Endothelial cell of umbilical vein (primary cell): Measurements from ENCODE around the gene RPS6KA4. TPM values are rescaled to one million over a fixed set of nuclear protein-coding genes. Genes with fewer than 3 reads are reported as not detected.

Experiments
- BruUV-seq: library from RNA; stranded (reverse); fragments of 400-500 nt; replicated peaks from 2 replicates; lab custom pipeline; 2021; lab: Mats Ljungman, UMichigan
- CTCF ChIA-PET: fragments of 300-600, 350-600 bp; sonication (Branson Sonifier 250); formaldehyde crosslinking; loops from one replicate; lab custom pipeline; 2021; ENCODE audit warnings: antibody characterized with exemption, inconsistent platforms; lab: Charles Lee
- POLR2A ChIA-PET: fragments of 300-600, 350-600 bp; sonication (Branson Sonifier 250); formaldehyde crosslinking; loops from one replicate; lab custom pipeline; 2021; ENCODE audit warnings: antibody characterized with exemption, inconsistent platforms; lab: Charles Lee
- DNase-seq: peaks from one replicate; pipeline ENCODE4 v3.0.0-alpha.2; 2011; ENCODE audit warnings: low read depth, low spot score
- FAIRE-seq: peaks from 2 replicates; lab custom pipeline; 2011; peaks lifted over from hg19 to GRCh38; lab: Jason Lieb, UNC
- H2AFZ ChIP-seq: 2 replicates; pipeline ENCODE4 v1.6.0; 2012; ENCODE audit warnings: low read depth, low read length, control low read depth, inconsistent platforms
- H3K27ac ChIP-seq: 2 replicates; pipeline ENCODE4 v1.5.1; 2011; ENCODE audit warnings: low read depth, mild to moderate bottlenecking, control low read depth, low read length, moderate library complexity; ENCODE audit not compliant: insufficient read depth
- H3K27me3 ChIP-seq, 2 experiments: 2 replicates each; pipeline versions ENCODE4 v1.6.0 to v1.6.1; 2011; ENCODE audit warnings: low read length in 2 of 2, mixed read lengths in 1 of 2; ENCODE audit not compliant: control insufficient read depth in 2 of 2, insufficient read depth in 2 of 2
- H3K36me3 ChIP-seq, 2 experiments: 2 replicates in 1 of 2; 3 replicates in 1 of 2; pipeline ENCODE4 v1.5.1; 2011; ENCODE audit warnings: low read length in 2 of 2, mild to moderate bottlenecking in 1 of 2, moderate library complexity in 1 of 2; ENCODE audit not compliant: control insufficient read depth in 2 of 2, insufficient read depth in 2 of 2; ENCODE audit errors: extremely low read depth in 1 of 2
- H3K4me1 ChIP-seq: 3 replicates; pipeline ENCODE4 v1.5.1; 2011; ENCODE audit warnings: mild to moderate bottlenecking, low read length; ENCODE audit not compliant: control insufficient read depth, insufficient read depth; ENCODE audit errors: extremely low read depth
- H3K4me2 ChIP-seq: 2 replicates; pipeline ENCODE4 v1.6.1; 2011; ENCODE audit warnings: low read length, control low read depth, mixed read lengths; ENCODE audit not compliant: insufficient read depth
- H3K4me3 ChIP-seq, 3 experiments: fragments of 200-600 bp in 1 of 3; sonication (generic), shearing (Covaris generic) in 1 of 3; replicated peaks in 1 of 3; 2 replicates each; pipeline ENCODE4 v1.5.1; 2011 to 2016; ENCODE audit warnings: control low read depth in 3 of 3, low read length in 3 of 3, mild to moderate bottlenecking in 2 of 3, inconsistent platforms in 1 of 3, low read depth in 1 of 3, moderate library complexity in 1 of 3; ENCODE audit not compliant: insufficient read depth in 1 of 3
- H3K79me2 ChIP-seq: 2 replicates; pipeline ENCODE4 v1.6.0; 2012; ENCODE audit warnings: low read length, inconsistent platforms; ENCODE audit not compliant: control insufficient read depth, insufficient read depth
- H3K9ac ChIP-seq: replicated peaks from 2 replicates; pipeline ENCODE3; 2011; ENCODE audit warnings: low read length, control low read depth; ENCODE audit not compliant: insufficient read depth; ENCODE audit errors: extremely low read depth
- H3K9me1 ChIP-seq: replicated peaks from 3 replicates; pipeline ENCODE4 v1.6.0; 2011; ENCODE audit warnings: mild to moderate bottlenecking, low read length; ENCODE audit not compliant: control insufficient read depth, insufficient read depth; ENCODE audit errors: extremely low read depth
- H3K9me3 ChIP-seq: replicated peaks from 2 replicates; pipeline ENCODE4 v1.5.1; 2012; ENCODE audit warnings: low read length, inconsistent platforms; ENCODE audit not compliant: control insufficient read depth, insufficient read depth
- H4K20me1 ChIP-seq: replicated peaks from 2 replicates; pipeline ENCODE3; 2011; ENCODE audit warnings: mild to moderate bottlenecking, low read length; ENCODE audit not compliant: control insufficient read depth, insufficient read depth; ENCODE audit errors: extremely low read depth
- CTCF ChIP-seq, 2 donors: IDR thresholded peaks; 1 replicate in 1 of 2; 2 replicates in 1 of 2; pipeline ENCODE4 v1.5.1; 2011; ENCODE audit warnings: low read length in 2 of 2, mild to moderate bottlenecking in 2 of 2, moderate library complexity in 2 of 2, control low read depth in 1 of 2, inconsistent platforms in 1 of 2, low read depth in 1 of 2; ENCODE audit not compliant: insufficient read depth in 1 of 2; ENCODE audit errors: extremely low read depth in 1 of 2
- EZH2 ChIP-seq: IDR thresholded peaks from 2 replicates; pipeline ENCODE4 v1.6.1; 2012; ENCODE audit warnings: borderline replicate concordance, low read depth, mild to moderate bottlenecking, moderate library complexity, low read length, inconsistent platforms; ENCODE audit not compliant: severe bottlenecking
- FOS ChIP-seq: IDR thresholded peaks from 2 replicates; pipeline ENCODE4 v1.6.1; 2011; ENCODE audit warnings: mild to moderate bottlenecking, low read length, moderate library complexity, borderline replicate concordance; ENCODE audit not compliant: insufficient read depth
- GATA2 ChIP-seq: IDR thresholded peaks from 2 replicates; pipeline ENCODE4 v1.7.0; 2011; ENCODE audit warnings: low read depth, mild to moderate bottlenecking, moderate library complexity, mixed read lengths, low read length; ENCODE audit not compliant: insufficient read length, insufficient read depth
- JUN ChIP-seq: IDR thresholded peaks from 2 replicates; pipeline ENCODE4 v1.6.1; 2011; ENCODE audit warnings: borderline replicate concordance, low read depth; ENCODE audit not compliant: insufficient read length, insufficient read depth
- MYC ChIP-seq: IDR thresholded peaks from one replicate; pipeline ENCODE4 v1.6.1; 2011; ENCODE audit warnings: mild to moderate bottlenecking, low read depth, low read length
- POLR2A ChIP-seq: IDR thresholded peaks from 2 replicates; pipeline ENCODE4 v1.6.1; 2012; ENCODE audit warnings: low read depth, mild to moderate bottlenecking, control low read depth, low read length
- POLR2AphosphoS5 ChIP-seq: IDR thresholded peaks from 2 replicates; pipeline ENCODE4 v1.6.1; 2012; ENCODE audit warnings: low read depth, mild to moderate bottlenecking, control low read depth, low read length, moderate library complexity; ENCODE audit not compliant: insufficient read depth
- dilution Hi-C: fragments of 300-500 bp; cut with MboI; formaldehyde crosslinking; loops from one replicate; pipeline ENCODE4 v1.15.0; 2019; ENCODE audit warnings: low sequenced_read_pairs; ENCODE audit not compliant: extremely low pct_ligation_motif_present
- intact Hi-C: fragments of 100-400 bp; cut with micrococcal nuclease; formaldehyde crosslinking; loops from one replicate; pipeline ENCODE4 v1.10.0; 2022
- polyA plus RNA-seq, 4 experiments: library from polyadenylated mRNA; depleted of rRNA in 3 of 4; stranded (reverse) in 3 of 4; unstranded in 1 of 4; fragments of >200 nt; gene quantifications; 2 replicates each; pipeline versions ENCODE4 v1.2.1 to v1.2.3, GENCODE V29; 2011 to 2012; ENCODE audit warnings: missing spikeins in 1 of 4
- total RNA-seq: library from RNA; stranded (reverse); gene quantifications from 2 replicates; pipeline ENCODE4 v1.2.3, GENCODE V29; 2021
- TF ChIP-seq, protein P1 (sequence below): IDR thresholded peaks from 2 replicates; pipeline ENCODE4 v1.6.1; 2011; ENCODE audit not compliant: insufficient read depth, insufficient read length

The RPS6KA4 gene
- total and polyA plus RNA-seq, 2 donors (not counting 3 experiments of a cell fraction or from before 2014, with no cell fraction given): 26.5 to 44.1 TPM

DNA sequence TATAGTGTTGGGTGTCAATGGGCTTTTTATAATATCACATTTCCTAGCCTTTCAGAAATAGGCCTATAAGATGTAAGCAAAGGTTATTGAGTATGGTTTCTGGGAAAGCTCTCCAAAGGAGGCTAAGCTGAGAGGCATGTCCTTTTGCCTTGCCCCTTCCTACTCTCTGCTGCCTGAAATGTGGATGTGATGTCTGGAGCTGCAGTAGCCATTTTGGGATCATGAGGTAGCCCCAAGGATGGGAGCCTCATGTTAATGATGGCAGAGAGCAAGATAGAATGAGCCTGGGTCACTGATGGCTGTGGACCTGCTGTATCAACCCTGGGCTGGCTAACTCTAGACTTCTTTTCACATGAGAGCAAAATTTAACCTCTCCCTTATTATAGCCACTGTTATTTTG is 29.0 kb downstream of the RPS6KA4 start:
- CTCF ChIA-PET: no interaction called here
- dilution Hi-C loops: no loop called here
- POLR2A ChIA-PET: no interaction called here
- no peak overlapping the region for H3K4me2 ChIP-seq
- H3K4me3 ChIP-seq: no peak overlapping the region
- H2AFZ ChIP-seq: no peak overlapping the region
- BruUV-seq: no TSS peak
- no peak overlapping the region for H3K27ac ChIP-seq
- DNase-seq (no peak), FAIRE-seq (no peak)
- intact Hi-C loops: no loop called here
- no peaks in the 10 kb centered on the region for H3K36me3 ChIP-seq
- H3K9me3 ChIP-seq: no peaks in the 10 kb centered on the region
- H3K27me3 ChIP-seq: peaks cover 2 to 10% of the 10 kb centered on the region in 2 experiments
- no peaks in the 10 kb centered on the region for H3K4me1 ChIP-seq
- no peak for TF ChIP-seq MYC
- TF ChIP-seq GATA2: no peak
- no peak for TF ChIP-seq CTCF (IDR thresholded peaks at IDR 0.05; ENCODE audit: extremely low read depth in 1 of 2, insufficient read depth in 1 of 2, low read depth in 1 of 2, low read length in 2 of 2)
- TF ChIP-seq POLR2AphosphoS5: no peak
- no peak for TF ChIP-seq POLR2A
- TF ChIP-seq FOS: no peak
- TF ChIP-seq, protein P1, sequence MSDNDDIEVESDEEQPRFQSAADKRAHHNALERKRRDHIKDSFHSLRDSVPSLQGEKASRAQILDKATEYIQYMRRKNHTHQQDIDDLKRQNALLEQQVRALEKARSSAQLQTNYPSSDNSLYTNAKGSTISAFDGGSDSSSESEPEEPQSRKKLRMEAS: no peak
- no peak for TF ChIP-seq JUN
- TF ChIP-seq EZH2: no peak
- H3K9ac ChIP-seq: no peak overlapping the region
- H3K79me2 ChIP-seq: no peaks in the 10 kb centered on the region
- no peaks in the 10 kb centered on the region for H3K9me1 ChIP-seq
- no peaks in the 10 kb centered on the region for H4K20me1 ChIP-seq
